Ectodermal cell (in vitro differentiated cells): ENCODE data around the gene P2RX1.

ENCODE experiments used
- H3K27ac ChIP-seq: 2 replicates; pipeline ENCODE4 v1.7.0; 2013; ENCODE audit warnings: mild to moderate bottlenecking, low read depth, low read length; ENCODE audit not compliant: insufficient read depth, poor library complexity, severe bottlenecking
- H3K27me3 ChIP-seq: 2 replicates; pipeline ENCODE4 v1.7.0; 2013; ENCODE audit warnings: mild to moderate bottlenecking, low read length; ENCODE audit not compliant: insufficient read depth, control insufficient read depth, poor library complexity, severe bottlenecking
- H3K36me3 ChIP-seq: one replicate; pipeline ENCODE4 v1.7.0; 2013; ENCODE audit warnings: low read length; ENCODE audit not compliant: control insufficient read depth, insufficient read depth
- H3K4me1 ChIP-seq: one replicate; pipeline ENCODE4 v1.7.0; 2013; ENCODE audit warnings: low read length; ENCODE audit not compliant: control insufficient read depth, insufficient read depth
- H3K4me3 ChIP-seq: 2 replicates; pipeline ENCODE4 v1.7.0; 2013; ENCODE audit warnings: low read depth, low read length, control low read depth; ENCODE audit not compliant: insufficient read depth
- H3K9me3 ChIP-seq: 2 replicates; pipeline ENCODE4 v1.7.0; 2013; ENCODE audit warnings: mild to moderate bottlenecking, low read length, moderate library complexity; ENCODE audit not compliant: control insufficient read depth
- WGBS, 2 experiments: methylation state at CpG; one replicate each; pipeline ENCODE4 v1.1.7; 2013; ENCODE audit warnings: missing lambda C conversion rate in 2 of 2; 5-methylcytosine and 5-hydroxymethylcytosine counted together

P2RX1 gene

GRCh38 chr17:3925684-3926485, 9.6 kb upstream of the P2RX1 start:
- no peaks in the 10 kb centered on the region for H3K9me3 ChIP-seq
- WGBS, 2 experiments = 86 to 87% methylated on average over 17 of the region's 17 CpGs
- no peaks in the 10 kb centered on the region for H3K27me3 ChIP-seq
- H3K4me3 ChIP-seq = no peak overlapping the region
- no peaks in the 10 kb centered on the region for H3K36me3 ChIP-seq
- H3K4me1 ChIP-seq = peaks cover 19% of the 10 kb centered on the region
- no peak overlapping the region for H3K27ac ChIP-seq

GRCh38 chr17:3924512-3925350, 8.5 kb upstream of the P2RX1 start:
- Histone ChIP-seq H3K9me3 (no peaks in the 10 kb centered on the region), H3K4me3 (no peak overlapping the region), H3K27ac (no peak overlapping the region), H3K4me1 (peaks cover 19% of the 10 kb centered on the region), H3K27me3 (no peaks in the 10 kb centered on the region), H3K36me3 (no peaks in the 10 kb centered on the region)
- WGBS, 2 experiments = 92% methylated on average over 40 of the region's 40 CpGs

GRCh38 chr17:3923466-3924190, 7.4 kb upstream of the P2RX1 start:
- Histone ChIP-seq H3K9me3 (no peaks in the 10 kb centered on the region), H3K4me3 (no peak overlapping the region), H3K27me3 (no peaks in the 10 kb centered on the region), H3K36me3 (no peaks in the 10 kb centered on the region), H3K27ac (no peak overlapping the region), H3K4me1 (peaks cover 19% of the 10 kb centered on the region)
- WGBS, 2 experiments = 87 to 88% methylated on average over 18 of the region's 18 CpGs

GRCh38 chr17:3922765-3923164, 6.5 kb upstream of the P2RX1 start:
- H3K4me1 ChIP-seq = peaks cover 16% of the 10 kb centered on the region
- H3K36me3 ChIP-seq = no peaks in the 10 kb centered on the region
- H3K4me3 ChIP-seq = no peak overlapping the region
- H3K9me3 ChIP-seq = no peaks in the 10 kb centered on the region
- no peak overlapping the region for H3K27ac ChIP-seq
- 95% methylated on average over 7 of the region's 7 CpGs for WGBS, 2 experiments
- H3K27me3 ChIP-seq = no peaks in the 10 kb centered on the region

- no peaks in the 10 kb centered on the region for H3K36me3 ChIP-seq
- no peak overlapping the region for H3K4me3 ChIP-seq
- no peaks in the 10 kb centered on the region for H3K27me3 ChIP-seq
- no peaks in the 10 kb centered on the region for H3K9me3 ChIP-seq
- 90 to 91% methylated on average over 27 of the region's 27 CpGs for WGBS, 2 experiments
- H3K4me1 ChIP-seq = peaks cover 6% of the 10 kb centered on the region
- no peak overlapping the region for H3K27ac ChIP-seq
Observed at GRCh38 chr17:3921502-3922319, 5.4 kb upstream of the P2RX1 start.

GRCh38 chr17:3921006-3921405, 4.7 kb upstream of the P2RX1 start:
- peaks cover 6% of the 10 kb centered on the region for H3K4me1 ChIP-seq
- no peak overlapping the region for H3K27ac ChIP-seq
- no peaks in the 10 kb centered on the region for H3K27me3 ChIP-seq
- WGBS, 2 experiments = 90 to 94% methylated on average over 16 of the region's 16 CpGs
- no peaks in the 10 kb centered on the region for H3K36me3 ChIP-seq
- H3K4me3 ChIP-seq = no peak overlapping the region
- no peaks in the 10 kb centered on the region for H3K9me3 ChIP-seq

GRCh38 chr17:3919123-3919624, 2.9 kb upstream of the P2RX1 start:
- H3K4me1 ChIP-seq = no peaks in the 10 kb centered on the region
- H3K27me3 ChIP-seq = no peaks in the 10 kb centered on the region
- H3K36me3 ChIP-seq = no peaks in the 10 kb centered on the region
- no peak overlapping the region for H3K27ac ChIP-seq
- no peaks in the 10 kb centered on the region for H3K9me3 ChIP-seq
- H3K4me3 ChIP-seq = no peak overlapping the region
- WGBS, 2 experiments = 93 to 94% methylated on average over 22 of the region's 22 CpGs

- WGBS, 2 experiments = 76 to 78% methylated on average over 8 of the region's 8 CpGs
- no peak overlapping the region for H3K4me3 ChIP-seq
Observed at GRCh38 chr17:3918372-3919122, 2.3 kb upstream of the P2RX1 start.

GRCh38 chr17:3917391-3917931, 1.2 kb upstream of the P2RX1 start:
- H3K4me3 ChIP-seq = no peak overlapping the region
- no peaks in the 10 kb centered on the region for H3K27me3 ChIP-seq
- no peaks in the 10 kb centered on the region for H3K9me3 ChIP-seq
- H3K27ac ChIP-seq = no peak overlapping the region
- H3K4me1 ChIP-seq = no peaks in the 10 kb centered on the region
- no peaks in the 10 kb centered on the region for H3K36me3 ChIP-seq
- 82% methylated on average over 11 of the region's 11 CpGs for WGBS, 2 experiments

More at GRCh38 chr17:3918372-3919122, 2.3 kb upstream of the P2RX1 start:
- H3K4me1 ChIP-seq = no peaks in the 10 kb centered on the region
- no peak overlapping the region for H3K27ac ChIP-seq
- no peaks in the 10 kb centered on the region for H3K36me3 ChIP-seq
- no peaks in the 10 kb centered on the region for H3K9me3 ChIP-seq
- no peaks in the 10 kb centered on the region for H3K27me3 ChIP-seq
